GDM1 (cell line): ENCODE measurements around the gene TMEM88.

Experiments used
- DNase-seq: peaks from one replicate; lab custom pipeline; 2025; lab: John Stamatoyannopoulos, UW

The TMEM88 gene

DNA sequence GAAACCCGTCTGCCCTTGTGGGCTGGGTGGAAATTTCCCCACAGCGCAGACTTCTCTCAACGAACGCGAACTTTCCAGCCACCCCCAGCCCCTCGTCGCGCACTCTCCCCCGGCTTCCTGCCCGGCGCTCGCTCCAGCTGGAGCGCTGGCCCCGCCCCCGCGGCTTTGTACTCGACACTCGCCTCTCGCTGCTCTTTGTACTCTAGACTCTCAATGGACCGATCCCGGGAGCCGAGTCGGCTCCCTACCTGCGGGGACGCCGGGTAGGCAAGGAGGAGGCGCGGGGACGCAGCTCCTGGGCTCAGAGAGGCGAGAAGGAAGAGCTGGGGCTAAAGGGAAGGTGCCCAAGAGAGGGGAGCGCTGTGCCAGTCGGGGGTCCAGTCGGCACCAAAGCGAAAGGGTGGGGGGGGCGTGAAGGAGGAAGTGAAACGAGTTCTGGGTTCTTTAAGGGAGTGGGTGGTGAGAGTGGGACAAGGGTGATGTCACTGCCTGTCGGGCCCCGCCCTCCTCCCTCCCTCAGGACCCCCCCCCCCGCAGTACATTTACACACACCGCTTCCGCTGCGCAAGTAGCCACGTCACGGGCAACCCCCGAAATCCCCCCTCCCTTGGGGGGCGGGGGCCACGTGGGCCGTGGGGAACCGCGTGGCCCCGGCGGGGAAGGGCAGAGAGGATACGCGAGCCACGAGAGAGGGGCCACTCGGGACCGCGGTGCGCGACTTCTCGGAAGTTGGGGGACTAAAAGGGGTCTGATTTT lies 11.2 kb upstream of the TMEM88 start:
- peak; percentile 71 for DNase-seq

DNA sequence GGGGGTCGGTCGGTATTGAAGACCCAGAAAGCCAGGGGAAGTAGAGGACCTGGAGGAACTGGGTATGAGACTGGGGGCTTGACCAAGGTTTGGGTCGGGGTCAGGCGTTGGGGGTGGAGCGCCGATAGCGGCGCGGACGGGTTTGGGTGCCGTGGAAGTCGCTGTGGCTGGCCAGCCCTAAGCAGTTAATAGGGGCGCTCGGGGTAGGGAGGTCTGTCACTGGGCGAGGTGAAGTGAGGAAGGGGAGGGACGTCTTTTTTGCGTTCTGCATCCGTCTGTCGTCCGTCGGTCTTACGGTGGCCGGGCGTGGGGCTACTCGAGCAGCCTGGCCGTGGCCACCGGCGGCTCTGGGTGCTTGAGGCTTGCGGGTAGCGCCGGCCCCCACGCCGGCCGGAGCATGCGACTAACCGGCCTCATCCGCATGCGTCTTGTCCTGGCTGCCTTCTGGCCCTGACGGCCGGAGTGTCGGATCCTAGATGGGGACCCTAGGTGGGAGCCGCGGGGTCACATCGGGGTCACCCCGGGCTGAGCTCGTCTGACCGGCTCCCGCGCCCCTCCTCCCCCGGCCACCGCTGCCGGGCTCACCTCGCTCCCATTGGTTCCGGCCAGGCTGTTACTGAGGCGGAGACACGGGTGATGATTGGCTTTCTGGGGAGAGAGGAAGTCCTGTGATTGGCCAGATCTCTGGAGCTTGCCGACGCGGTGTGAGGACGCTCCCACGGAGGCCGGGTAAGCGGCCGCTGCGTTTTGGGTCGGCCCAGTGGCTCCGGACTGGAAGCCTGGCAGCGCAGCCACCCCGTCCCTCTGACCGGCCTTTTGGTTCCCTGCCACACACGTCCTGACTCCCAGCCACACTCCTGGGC lies 10.3 kb upstream of the TMEM88 start:
- DNase-seq, result peak; percentile 75

DNA sequence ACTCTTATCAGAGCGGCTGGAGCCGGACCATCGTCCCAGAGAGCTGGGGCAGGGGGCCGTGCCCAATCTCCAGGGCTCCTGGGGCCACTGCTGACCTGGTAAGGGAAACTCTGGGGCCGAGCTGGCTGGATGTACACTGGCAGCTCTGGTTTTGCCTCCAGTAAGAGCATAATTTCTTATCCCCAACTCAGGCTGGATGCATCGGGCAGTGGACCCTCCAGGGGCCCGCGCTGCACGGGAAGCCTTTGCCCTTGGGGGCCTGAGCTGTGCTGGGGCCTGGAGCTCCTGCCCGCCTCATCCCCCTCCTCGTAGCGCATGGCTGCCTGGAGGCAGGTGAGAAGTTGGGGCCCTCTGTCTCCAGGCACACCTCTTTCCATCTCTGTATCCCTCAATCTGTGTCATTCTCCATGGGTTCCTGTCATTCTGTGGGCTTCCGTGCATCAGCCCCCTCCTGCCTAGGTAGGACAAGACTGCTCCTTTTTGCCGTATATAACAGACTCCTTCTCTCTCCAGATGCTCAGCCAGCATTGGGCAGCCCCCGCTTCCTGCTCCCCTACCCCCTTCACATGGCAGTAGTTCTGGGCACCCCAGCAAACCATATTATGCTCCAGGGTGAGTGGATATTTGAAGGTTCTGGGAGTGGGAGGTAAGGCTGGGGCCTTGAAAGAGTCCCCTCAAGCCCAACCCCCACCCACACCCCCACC lies 9.4 kb upstream of the TMEM88 start:
- no peak for DNase-seq

DNA sequence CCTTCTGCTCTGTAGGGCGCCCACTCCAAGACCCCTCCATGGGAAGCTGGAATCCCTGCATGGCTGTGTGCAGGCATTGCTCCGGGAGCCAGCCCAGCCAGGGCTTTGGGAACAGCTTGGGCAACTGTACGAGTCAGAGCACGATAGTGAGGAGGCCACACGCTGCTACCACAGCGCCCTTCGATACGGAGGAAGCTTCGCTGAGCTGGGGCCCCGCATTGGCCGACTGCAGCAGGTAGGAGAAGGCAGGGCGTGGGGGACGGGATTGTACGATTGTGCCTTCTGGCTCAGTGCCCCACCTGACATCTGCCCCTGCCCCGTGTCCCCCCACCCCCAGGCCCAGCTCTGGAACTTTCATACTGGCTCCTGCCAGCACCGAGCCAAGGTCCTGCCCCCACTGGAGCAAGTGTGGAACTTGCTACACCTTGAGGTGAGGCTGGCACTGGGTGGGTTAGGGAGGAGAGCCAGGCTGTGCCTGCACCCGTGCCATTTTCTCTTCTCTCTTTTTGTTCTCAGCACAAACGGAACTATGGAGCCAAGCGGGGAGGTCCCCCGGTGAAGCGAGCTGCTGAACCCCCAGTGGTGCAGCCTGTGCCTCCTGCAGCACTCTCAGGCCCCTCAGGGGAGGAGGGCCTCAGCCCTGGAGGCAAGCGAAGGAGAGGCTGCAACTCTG lies 8.7 kb upstream of the TMEM88 start:
- DNase-seq, result no peak

DNA sequence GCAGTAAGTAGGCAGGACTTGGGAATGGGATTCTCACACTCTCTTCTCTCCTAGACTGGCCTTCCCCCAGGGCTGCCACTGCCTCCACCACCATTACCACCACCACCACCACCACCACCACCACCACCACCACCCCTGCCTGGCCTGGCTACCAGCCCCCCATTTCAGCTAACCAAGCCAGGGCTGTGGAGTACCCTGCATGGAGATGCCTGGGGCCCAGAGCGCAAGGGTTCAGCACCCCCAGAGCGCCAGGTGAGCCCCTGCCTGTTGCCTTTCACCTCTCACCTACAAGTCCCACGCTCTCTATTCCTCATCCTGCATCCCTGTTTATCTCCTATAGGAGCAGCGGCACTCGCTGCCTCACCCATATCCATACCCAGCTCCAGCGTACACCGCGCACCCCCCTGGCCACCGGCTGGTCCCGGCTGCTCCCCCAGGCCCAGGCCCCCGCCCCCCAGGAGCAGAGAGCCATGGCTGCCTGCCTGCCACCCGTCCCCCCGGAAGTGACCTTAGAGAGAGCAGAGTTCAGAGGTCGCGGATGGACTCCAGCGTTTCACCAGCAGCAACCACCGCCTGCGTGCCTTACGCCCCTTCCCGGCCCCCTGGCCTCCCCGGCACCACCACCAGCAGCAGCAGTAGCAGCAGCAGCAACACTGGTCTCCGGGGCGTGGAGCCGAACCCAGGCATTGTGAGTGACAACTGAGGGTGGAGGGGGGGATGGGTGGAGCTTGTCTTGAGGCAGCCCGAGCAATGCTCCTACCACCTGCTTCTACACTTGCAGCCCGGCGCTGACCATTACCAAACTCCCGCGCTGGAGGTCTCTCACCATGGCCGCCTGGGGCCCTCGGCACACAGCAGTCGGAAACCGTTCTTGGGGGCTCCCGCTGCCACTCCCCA lies 7.9 kb upstream of the TMEM88 start:
- DNase-seq, result no peak

DNA sequence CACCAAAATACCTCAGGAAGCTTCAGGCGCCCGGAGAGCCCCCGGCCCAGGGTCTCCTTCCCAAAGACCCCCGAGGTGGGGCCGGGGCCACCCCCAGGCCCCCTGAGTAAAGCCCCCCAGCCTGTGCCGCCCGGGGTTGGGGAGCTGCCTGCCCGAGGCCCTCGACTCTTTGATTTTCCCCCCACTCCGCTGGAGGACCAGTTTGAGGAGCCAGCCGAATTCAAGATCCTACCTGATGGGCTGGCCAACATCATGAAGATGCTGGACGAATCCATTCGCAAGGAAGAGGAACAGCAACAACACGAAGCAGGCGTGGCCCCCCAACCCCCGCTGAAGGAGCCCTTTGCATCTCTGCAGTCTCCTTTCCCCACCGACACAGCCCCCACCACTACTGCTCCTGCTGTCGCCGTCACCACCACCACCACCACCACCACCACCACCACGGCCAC lies 6.7 kb upstream of the TMEM88 start:
- DNase-seq, result no peak

DNA sequence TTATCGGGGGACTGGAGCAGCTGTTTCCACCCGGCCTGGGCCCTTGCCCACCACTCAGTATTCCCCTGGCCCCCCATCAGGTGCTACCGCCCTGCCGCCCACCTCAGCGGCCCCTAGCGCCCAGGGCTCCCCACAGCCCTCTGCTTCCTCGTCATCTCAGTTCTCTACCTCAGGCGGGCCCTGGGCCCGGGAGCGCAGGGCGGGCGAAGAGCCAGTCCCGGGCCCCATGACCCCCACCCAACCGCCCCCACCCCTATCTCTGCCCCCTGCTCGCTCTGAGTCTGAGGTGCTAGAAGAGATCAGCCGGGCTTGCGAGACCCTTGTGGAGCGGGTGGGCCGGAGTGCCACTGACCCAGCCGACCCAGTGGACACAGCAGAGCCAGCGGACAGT lies 6.1 kb upstream of the TMEM88 start:
- no peak for DNase-seq

DNA sequence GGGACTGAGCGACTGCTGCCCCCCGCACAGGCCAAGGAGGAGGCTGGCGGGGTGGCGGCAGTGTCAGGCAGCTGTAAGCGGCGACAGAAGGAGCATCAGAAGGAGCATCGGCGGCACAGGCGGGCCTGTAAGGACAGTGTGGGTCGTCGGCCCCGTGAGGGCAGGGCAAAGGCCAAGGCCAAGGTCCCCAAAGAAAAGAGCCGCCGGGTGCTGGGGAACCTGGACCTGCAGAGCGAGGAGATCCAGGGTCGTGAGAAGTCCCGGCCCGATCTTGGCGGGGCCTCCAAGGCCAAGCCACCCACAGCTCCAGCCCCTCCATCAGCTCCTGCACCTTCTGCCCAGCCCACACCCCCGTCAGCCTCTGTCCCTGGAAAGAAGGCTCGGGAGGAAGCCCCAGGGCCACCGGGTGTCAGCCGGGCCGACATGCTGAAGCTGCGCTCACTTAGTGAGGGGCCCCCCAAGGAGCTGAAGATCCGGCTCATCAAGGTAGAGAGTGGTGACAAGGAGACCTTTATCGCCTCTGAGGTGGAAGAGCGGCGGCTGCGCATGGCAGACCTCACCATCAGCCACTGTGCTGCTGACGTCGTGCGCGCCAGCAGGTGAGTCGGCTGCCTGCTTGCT lies 5.6 kb upstream of the TMEM88 start:
- no peak for DNase-seq

DNA sequence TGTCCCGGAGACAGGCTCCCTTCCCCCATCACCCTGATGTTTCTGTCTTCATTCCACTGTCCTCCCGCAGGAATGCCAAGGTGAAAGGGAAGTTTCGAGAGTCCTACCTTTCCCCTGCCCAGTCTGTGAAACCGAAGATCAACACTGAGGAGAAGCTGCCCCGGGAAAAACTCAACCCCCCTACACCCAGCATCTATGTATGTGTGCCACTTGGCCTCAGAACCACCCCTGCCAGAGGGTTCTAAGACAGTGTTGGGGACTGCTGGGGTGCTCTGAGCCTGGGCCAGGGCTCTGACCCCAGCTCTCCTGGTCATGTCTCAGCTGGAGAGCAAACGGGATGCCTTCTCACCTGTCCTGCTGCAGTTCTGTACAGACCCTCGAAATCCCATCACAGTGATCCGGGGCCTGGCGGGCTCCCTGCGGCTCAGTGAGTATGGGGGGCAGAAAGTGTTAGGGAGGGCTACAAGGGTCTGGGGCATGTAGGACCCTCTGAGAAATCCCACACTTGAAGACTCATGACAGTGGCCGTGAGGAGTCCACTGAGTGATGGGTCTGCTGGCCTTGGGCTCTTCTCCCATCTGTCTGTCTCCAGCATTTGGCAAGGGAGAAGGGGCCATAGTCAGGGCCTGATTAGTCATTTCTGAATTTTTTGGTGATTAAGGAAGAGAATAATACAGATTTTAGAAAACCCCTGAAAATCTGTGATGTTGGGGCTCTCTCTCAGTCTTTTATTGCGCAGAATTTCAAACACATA lies 4.9 kb upstream of the TMEM88 start:
- no peak for DNase-seq

DNA sequence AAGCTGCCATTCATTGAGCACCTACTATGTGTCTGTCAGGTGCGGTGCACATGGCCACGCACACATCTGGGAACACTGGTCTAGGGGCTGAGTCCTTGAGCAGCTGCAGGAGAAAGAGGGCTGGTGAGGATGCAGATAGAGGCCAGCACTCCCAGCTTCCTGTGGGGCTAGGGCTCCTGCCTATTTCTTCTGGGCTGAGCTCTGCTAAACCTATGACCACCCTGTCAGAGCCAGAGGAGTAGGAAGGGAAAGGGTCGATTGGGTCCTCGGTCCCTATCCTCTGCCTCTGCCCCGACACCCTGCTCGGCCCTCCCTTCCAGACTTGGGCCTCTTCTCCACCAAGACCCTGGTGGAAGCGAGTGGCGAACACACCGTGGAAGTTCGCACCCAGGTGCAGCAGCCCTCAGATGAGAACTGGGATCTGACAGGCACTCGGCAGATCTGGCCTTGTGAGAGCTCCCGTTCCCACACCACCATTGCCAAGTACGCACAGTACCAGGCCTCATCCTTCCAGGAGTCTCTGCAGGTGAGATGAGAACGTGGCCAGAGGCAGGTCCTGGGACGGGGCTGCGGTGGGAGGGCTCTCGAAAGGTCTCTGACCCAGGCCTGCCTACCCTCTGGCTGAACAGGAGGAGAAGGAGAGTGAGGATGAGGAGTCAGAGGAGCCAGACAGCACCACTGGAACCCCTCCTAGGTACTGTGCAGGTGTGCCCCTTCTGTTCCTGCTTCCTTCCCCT lies 4.0 kb upstream of the TMEM88 start:
- no peak for DNase-seq

DNA sequence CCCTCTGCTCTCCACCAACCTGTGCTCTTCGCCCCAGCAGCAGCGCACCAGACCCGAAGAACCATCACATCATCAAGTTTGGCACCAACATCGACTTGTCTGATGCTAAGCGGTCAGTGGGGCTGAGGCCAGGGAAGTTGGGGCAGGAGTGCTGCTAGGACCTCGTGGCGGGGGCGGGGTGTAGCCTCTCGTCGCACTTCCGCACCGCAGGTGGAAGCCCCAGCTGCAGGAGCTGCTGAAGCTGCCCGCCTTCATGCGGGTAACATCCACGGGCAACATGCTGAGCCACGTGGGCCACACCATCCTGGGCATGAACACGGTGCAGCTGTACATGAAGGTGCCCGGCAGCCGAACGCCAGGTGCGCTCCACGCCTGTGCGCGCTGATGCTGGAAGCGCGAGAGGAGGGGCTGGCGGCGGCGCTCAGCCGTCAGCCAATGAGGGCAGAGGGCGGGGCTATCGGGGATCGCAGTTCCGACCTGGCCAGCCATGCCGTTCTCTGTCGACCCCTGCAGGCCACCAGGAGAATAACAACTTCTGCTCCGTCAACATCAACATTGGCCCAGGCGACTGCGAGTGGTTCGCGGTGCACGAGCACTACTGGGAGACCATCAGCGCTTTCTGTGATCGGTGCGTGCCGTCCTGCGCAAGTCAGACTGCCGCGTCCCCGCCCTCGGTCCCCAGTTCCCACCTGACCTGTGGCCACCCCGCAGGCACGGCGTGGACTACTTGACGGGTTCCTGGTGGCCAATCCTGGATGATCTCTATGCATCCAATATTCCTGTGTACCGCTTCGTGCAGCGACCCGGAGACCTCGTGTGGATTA lies 3.2 kb upstream of the TMEM88 start:
- peak; percentile 79 for DNase-seq

DNA sequence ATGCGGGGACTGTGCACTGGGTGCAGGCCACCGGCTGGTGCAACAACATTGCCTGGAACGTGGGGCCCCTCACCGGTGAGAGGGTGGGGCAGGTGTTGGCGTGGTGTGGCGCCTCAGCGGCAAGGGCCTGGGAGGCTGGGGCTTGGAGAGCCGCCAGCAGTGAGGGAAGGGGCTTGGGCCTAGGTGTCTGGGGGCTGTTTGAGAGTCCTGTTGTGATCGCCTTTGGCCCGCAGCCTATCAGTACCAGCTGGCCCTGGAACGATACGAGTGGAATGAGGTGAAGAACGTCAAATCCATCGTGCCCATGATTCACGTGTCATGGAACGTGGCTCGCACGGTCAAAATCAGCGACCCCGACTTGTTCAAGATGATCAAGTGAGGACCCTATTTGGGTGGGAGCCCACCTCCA lies 2.6 kb upstream of the TMEM88 start:
- no peak for DNase-seq

DNA sequence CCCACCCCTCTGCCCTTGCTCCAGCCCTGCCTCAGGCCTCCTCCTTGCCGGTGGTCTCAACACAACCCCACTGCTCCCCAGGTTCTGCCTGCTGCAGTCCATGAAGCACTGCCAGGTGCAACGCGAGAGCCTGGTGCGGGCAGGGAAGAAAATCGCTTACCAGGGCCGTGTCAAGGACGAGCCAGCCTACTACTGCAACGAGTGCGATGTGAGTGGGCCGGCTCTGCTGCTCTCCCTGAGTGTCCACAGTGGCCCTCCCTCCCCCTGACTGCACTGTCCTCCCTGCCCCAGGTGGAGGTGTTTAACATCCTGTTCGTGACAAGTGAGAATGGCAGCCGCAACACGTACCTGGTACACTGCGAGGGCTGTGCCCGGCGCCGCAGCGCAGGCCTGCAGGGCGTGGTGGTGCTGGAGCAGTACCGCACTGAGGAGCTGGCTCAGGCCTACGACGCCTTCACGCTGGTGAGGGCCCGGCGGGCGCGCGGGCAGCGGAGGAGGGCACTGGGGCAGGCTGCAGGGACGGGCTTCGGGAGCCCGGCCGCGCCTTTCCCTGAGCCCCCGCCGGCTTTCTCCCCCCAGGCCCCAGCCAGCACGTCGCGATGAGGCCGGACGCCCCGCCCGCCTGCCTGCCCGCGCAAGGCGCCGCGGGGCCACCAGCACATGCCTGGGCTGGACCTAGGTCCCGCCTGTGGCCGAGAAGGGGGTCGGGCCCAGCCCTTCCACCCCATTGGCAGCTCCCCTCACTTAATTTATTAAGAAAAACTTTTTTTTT lies 1.8 kb upstream of the TMEM88 start:
- no peak for DNase-seq

DNA sequence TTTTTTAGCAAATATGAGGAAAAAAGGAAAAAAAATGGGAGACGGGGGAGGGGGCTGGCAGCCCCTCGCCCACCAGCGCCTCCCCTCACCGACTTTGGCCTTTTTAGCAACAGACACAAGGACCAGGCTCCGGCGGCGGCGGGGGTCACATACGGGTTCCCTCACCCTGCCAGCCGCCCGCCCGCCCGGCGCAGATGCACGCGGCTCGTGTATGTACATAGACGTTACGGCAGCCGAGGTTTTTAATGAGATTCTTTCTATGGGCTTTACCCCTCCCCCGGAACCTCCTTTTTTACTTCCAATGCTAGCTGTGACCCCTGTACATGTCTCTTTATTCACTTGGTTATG lies 1.2 kb upstream of the TMEM88 start:
- no peak for DNase-seq

DNA sequence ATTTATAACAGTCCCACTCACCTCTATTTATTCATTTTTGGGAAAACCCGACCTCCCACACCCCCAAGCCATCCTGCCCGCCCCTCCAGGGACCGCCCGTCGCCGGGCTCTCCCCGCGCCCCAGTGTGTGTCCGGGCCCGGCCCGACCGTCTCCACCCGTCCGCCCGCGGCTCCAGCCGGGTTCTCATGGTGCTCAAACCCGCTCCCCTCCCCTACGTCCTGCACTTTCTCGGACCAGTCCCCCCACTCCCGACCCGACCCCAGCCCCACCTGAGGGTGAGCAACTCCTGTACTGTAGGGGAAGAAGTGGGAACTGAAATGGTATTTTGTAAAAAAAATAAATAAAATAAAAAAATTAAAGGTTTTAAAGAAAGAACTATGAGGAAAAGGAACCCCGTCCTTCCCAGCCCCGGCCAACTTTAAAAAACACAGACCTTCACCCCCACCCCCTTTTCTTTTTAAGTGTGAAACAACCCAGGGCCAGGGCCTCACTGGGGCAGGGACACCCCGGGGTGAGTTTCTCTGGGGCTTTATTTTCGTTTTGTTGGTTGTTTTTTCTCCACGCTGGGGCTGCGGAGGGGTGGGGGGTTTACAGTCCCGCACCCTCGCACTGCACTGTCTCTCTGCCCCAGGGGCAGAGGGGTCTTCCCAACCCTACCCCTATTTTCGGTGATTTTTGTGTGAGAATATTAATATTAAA lies 638 bp upstream of the TMEM88 start:
- DNase-seq, result no peak

DNA sequence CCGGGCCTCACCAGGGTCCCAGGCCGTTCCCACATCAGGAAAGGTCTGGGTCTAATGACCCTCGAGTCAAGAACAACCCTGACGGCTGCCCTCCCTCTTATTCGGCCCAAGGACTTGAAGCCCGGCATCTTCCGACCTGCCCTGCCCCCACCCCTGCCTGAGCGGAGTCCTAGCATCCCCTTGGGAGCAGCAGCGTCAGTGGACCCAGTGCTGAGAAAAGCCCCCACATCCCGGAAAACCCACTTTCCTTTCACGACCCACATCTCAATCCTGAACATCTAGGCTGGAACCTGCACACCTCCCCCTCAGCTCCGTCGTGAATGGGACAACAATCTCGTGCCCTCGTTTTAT lies 769 bp downstream of the TMEM88 start:
- DNase-seq, result no peak
